Measurements from ENCODE around the gene OTP. TPM values are rescaled to one million over a fixed set of nuclear protein-coding genes. Genes with fewer than 3 reads are reported as not detected.

Gene OTP
- total and polyA plus RNA-seq, 10 of the 15 experiments (the other 5 are each of a cell fraction or from before 2014, with no cell fraction given), result 0.31 to 8.8 (median 2.4) TPM

GRCh38 chr5:77642738-77643653 is 4.5 kb upstream of the OTP start:
- Histone ChIP-seq H3K4me2 (ENCODE audit: control insufficient read depth, insufficient read depth) (no peak overlapping the region), H3K4me3 (no peak overlapping the region), H4K20me1 (ENCODE audit: control insufficient read depth, insufficient read depth) (no peaks in the 10 kb centered on the region), H3K79me2 (ENCODE audit: control insufficient read depth, insufficient read depth, low read length) (no peaks in the 10 kb centered on the region), H3K27me3 (replicated peaks in 1 of 2; ENCODE audit: control insufficient read depth in 2 of 2, insufficient read depth in 2 of 2, low read length in 1 of 2) (peaks cover 5 to 35% of the 10 kb centered on the region in 2 experiments), H3K27ac (ENCODE audit: control insufficient read depth, insufficient read depth) (no peak overlapping the region), H2AFZ (ENCODE audit: control insufficient read depth, low read depth, low read length) (no peak overlapping the region), H3K4me1 (ENCODE audit: control insufficient read depth, insufficient read depth, low read length) (no peaks in the 10 kb centered on the region), H3K9me3 (replicated peaks; ENCODE audit: control insufficient read depth, insufficient read depth, low read length) (peaks cover 3% of the 10 kb centered on the region; the same call in 2 of the 3 replicates), H3K36me3 (ENCODE audit: control insufficient read depth in 2 of 2, insufficient read depth in 2 of 2, low read length in 1 of 2) (no peaks in the 10 kb centered on the region), H3K9ac (ENCODE audit: control insufficient read depth, insufficient read depth, low read length) (no peak overlapping the region)
- in situ Hi-C loops (cut with MboI) (no loop called here), intact Hi-C loops (cut with micrococcal nuclease; ENCODE audit: unreplicated experiment) (loop anchor here (10.0 kb wide), 1 partner anchor 332 kb away; no protein-coding TSS in a partner anchor)
- ChIA-PET POLR2A (no interaction called here), SMC1A (ENCODE audit: uncharacterized antibody, unreplicated experiment) (interaction anchor here (0.6 to 1.0 kb wide), 2 partner anchors 36 to 84 kb away, joined by 3 read pairs; no protein-coding TSS in a partner anchor), CTCF (interaction anchor here (0.5 to 0.8 kb wide), 3 partner anchors 37 to 84 kb away, joined by 3 to 4 read pairs (median 4); no protein-coding TSS in a partner anchor), RAD21 (ENCODE audit: unreplicated experiment) (no interaction called here)
- ATAC-seq (no peak), FAIRE-seq (no peak), DNase-seq (ENCODE audit: low read depth, low spot score) (no peak)
- no TSS peak for BruUV-seq (replicated peaks)
- no peak for TF ChIP-seq EP300 (IDR thresholded peaks at IDR 0.05; ENCODE audit: borderline replicate concordance in 1 of 2, control insufficient read depth in 1 of 2, low read depth in 2 of 2, low read length in 2 of 2)
- TF ChIP-seq LARP7 (IDR thresholded peaks at IDR 0.05), result no peak
- no peak for TF ChIP-seq ZNF687 (IDR thresholded peaks at IDR 0.05)
- TF ChIP-seq PAX5 (IDR thresholded peaks at IDR 0.05; ENCODE audit: borderline replicate concordance, low read depth, low read length), result no peak
- TF ChIP-seq ZNF274 (IDR thresholded peaks at IDR 0.05; ENCODE audit: insufficient read depth, insufficient read length), result no peak
- no peak for TF ChIP-seq SUPT20H (IDR thresholded peaks at IDR 0.05; ENCODE audit: borderline replicate concordance, control insufficient read depth, low read depth, low read length)
- no peak for TF ChIP-seq SIX5 (IDR thresholded peaks at IDR 0.05; ENCODE audit: low read depth, low read length, severe bottlenecking)
- TF ChIP-seq ZBED1 (IDR thresholded peaks at IDR 0.05; ENCODE audit: borderline replicate concordance), result no peak
- no peak for TF ChIP-seq RAD21 (IDR thresholded peaks at IDR 0.05; ENCODE audit: insufficient read depth, low read depth, low read length)
- 55% methylated on average over 21 of the region's 21 CpGs for WGBS (ENCODE audit: insufficient coverage, insufficient replicate concordance, low lambda C conversion rate, missing lambda C conversion rate)
